HEK293 (cell line): ENCODE data around the gene TBC1D9B.

Experiments
- CTCF ChIA-PET: fragments of 350-600 bp; formaldehyde crosslinking; extraction: SDS; loops from one replicate; lab custom pipeline; 2021; ENCODE audit warnings: antibody characterized with exemption; lab: Yijun Ruan, JAX
- POLR2A ChIA-PET: fragments of 300-600 bp; formaldehyde crosslinking; extraction: SDS; loops from one replicate; lab custom pipeline; 2020; ENCODE audit warnings: antibody characterized with exemption, inconsistent platforms; lab: Yijun Ruan, JAX
- H3K27ac ChIP-seq: fragments of 200-500 bp; sonication (Bioruptor generic); 2 replicates; pipeline ENCODE4 v1.5.1; 2014; ENCODE audit warnings: low read depth, low read length, control low read depth, inconsistent platforms; ENCODE audit errors: extremely low read depth
- H3K36me3 ChIP-seq, 2 experiments: fragments of 200-500 bp in 1 of 2; sonication (Bioruptor generic) in 1 of 2; 1 replicate in 1 of 2; 2 replicates in 1 of 2; pipeline ENCODE4 v1.5.1; 2014 to 2017; ENCODE audit warnings: inconsistent platforms in 2 of 2, low read length in 2 of 2; ENCODE audit not compliant: control insufficient read depth in 2 of 2, insufficient read depth in 1 of 2
- H3K4me1 ChIP-seq: fragments of 200-500 bp; sonication (Bioruptor generic); 2 replicates; pipeline ENCODE4 v1.5.1; 2014; ENCODE audit warnings: mild to moderate bottlenecking, low read length, inconsistent platforms; ENCODE audit not compliant: control insufficient read depth, insufficient read depth
- H3K4me3 ChIP-seq: 2 replicates; pipeline ENCODE4 v1.5.1; 2011; ENCODE audit warnings: low read depth, mild to moderate bottlenecking, control low read depth, low read length, moderate library complexity
- H3K9me3 ChIP-seq: fragments of 200-500 bp; sonication (Bioruptor generic); 2 replicates; pipeline ENCODE4 v1.5.1; 2014; ENCODE audit warnings: low read depth, low read length, inconsistent platforms; ENCODE audit not compliant: control insufficient read depth, insufficient read depth
- ZNF175 ChIP-seq: fragments of 450-650 bp; formaldehyde crosslinking; IDR thresholded peaks from 2 replicates; pipeline ENCODE4 v1.5.1; 2016; ENCODE audit warnings: missing biosample characterization, missing genetic modification characterization
- ZNF2 ChIP-seq: fragments of 450-650 bp; formaldehyde crosslinking; IDR thresholded peaks from 2 replicates; pipeline ENCODE4 v1.5.1; 2016; ENCODE audit warnings: missing biosample characterization, missing genetic modification characterization
- ZNF221 ChIP-seq: fragments of 450-650 bp; formaldehyde crosslinking; IDR thresholded peaks from 2 replicates; pipeline ENCODE4 v1.5.1; 2017; ENCODE audit warnings: missing biosample characterization, missing genetic modification characterization, borderline replicate concordance
- ZNF23 ChIP-seq: fragments of 450-650 bp; formaldehyde crosslinking; IDR thresholded peaks from 2 replicates; pipeline ENCODE4 v1.5.1; 2016; ENCODE audit warnings: missing biosample characterization, missing genetic modification characterization, borderline replicate concordance
- ZNF292 ChIP-seq: fragments of 450-650 bp; formaldehyde crosslinking; IDR thresholded peaks from 2 replicates; pipeline ENCODE4 v1.5.1; 2016; ENCODE audit warnings: low read depth, missing biosample characterization, missing genetic modification characterization, borderline replicate concordance
- ZNF548 ChIP-seq: fragments of 450-650 bp; formaldehyde crosslinking; IDR thresholded peaks from 2 replicates; pipeline ENCODE4 v1.5.1; 2016; ENCODE audit warnings: missing biosample characterization, missing genetic modification characterization
- ZNF561 ChIP-seq: fragments of 450-650 bp; IDR thresholded peaks from 2 replicates; pipeline ENCODE4 v1.5.1; 2018; ENCODE audit warnings: missing biosample characterization, missing genetic modification characterization, borderline replicate concordance
- ZNF600 ChIP-seq: fragments of 450-650 bp; formaldehyde crosslinking; IDR thresholded peaks from 2 replicates; pipeline ENCODE4 v1.5.1; 2016; ENCODE audit warnings: missing biosample characterization, missing genetic modification characterization
- TF ChIP-seq, protein P1 (sequence below): fragments of 450-650 bp; formaldehyde crosslinking; IDR thresholded peaks from 2 replicates; pipeline ENCODE4 v1.5.1; 2016; ENCODE audit warnings: missing biosample characterization, missing genetic modification characterization
- TF ChIP-seq, protein P2 (sequence below): fragments of 450-650 bp; formaldehyde crosslinking; IDR thresholded peaks from 2 replicates; pipeline ENCODE4 v1.5.1; 2016; ENCODE audit warnings: missing biosample characterization, missing genetic modification characterization
- TF ChIP-seq, protein P3 (sequence below): fragments of 450-650 bp; formaldehyde crosslinking; IDR thresholded peaks from 2 replicates; pipeline ENCODE4 v1.5.1; 2016; ENCODE audit warnings: missing biosample characterization, missing genetic modification characterization
- TF ChIP-seq, protein P4 (sequence below): fragments of 450-650 bp; formaldehyde crosslinking; IDR thresholded peaks from 2 replicates; pipeline ENCODE4 v1.5.1; 2016; ENCODE audit warnings: missing biosample characterization, missing genetic modification characterization, low read depth
- TF ChIP-seq, protein P5 (sequence below): fragments of 450-650 bp; formaldehyde crosslinking; IDR thresholded peaks from 2 replicates; pipeline ENCODE4 v1.5.1; 2016; ENCODE audit warnings: missing biosample characterization, missing genetic modification characterization, borderline replicate concordance
- TF ChIP-seq, protein P6 (sequence below): fragments of 450-650 bp; formaldehyde crosslinking; IDR thresholded peaks from 2 replicates; pipeline ENCODE4 v1.5.1; 2016; ENCODE audit warnings: missing biosample characterization, missing genetic modification characterization

Gene TBC1D9B

DNA sequence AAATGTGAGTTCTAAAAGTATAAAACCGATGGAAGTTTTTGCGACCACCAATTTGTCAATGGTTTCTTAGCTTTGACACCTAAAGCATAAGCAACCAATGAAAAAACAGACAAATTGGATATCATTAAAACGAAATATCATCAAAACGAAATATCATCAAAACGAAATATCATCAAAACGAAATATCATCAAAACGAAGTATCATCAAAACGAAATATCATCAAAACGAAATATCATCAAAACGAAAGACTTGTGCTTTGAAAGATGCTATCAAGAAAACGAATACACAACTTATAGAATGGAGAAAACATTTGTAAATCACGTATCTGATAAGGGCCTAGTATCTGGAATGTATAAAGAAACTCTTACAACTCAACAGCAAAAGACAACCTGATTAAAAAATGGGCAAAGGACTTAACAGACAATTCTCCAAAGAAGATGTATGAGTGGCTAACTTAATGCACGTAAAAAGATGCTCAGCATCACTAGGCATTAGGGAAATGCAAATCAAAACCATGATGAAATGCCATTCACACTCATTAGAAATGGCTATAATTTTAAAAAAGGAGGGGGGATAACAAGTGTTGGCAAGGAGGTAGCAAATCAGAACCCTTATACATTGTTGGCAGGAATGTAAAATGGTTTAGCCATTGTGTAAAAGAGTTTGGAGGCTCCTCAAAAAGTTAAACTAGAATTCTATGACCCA, 29.4 kb upstream of the TBC1D9B start:
- no peak overlapping the region for H3K27ac ChIP-seq
- CTCF ChIA-PET = no interaction called here
- H3K4me3 ChIP-seq = no peak overlapping the region
- TF ChIP-seq ZNF548 (tag by site-specific recombination) (no peak), ZNF292 (no peak), ZNF175 (no peak), ZNF23 (tag by site-specific recombination) (no peak), ZNF2 (tag by site-specific recombination) (no peak), ZNF221 (tag by site-specific recombination) (no peak)
- TF ChIP-seq, protein P1, sequence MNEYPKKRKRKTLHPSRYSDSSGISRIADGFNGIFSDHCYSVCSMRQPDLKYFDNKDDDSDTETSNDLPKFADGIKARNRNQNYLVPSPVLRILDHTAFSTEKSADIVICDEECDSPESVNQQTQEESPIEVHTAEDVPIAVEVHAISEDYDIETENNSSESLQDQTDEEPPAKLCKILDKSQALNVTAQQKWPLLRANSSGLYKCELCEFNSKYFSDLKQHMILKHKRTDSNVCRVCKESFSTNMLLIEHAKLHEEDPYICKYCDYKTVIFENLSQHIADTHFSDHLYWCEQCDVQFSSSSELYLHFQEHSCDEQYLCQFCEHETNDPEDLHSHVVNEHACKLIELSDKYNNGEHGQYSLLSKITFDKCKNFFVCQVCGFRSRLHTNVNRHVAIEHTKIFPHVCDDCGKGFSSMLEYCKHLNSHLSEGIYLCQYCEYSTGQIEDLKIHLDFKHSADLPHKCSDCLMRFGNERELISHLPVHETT (tag by site-specific recombination) = no peak
- TF ChIP-seq, protein P2, sequence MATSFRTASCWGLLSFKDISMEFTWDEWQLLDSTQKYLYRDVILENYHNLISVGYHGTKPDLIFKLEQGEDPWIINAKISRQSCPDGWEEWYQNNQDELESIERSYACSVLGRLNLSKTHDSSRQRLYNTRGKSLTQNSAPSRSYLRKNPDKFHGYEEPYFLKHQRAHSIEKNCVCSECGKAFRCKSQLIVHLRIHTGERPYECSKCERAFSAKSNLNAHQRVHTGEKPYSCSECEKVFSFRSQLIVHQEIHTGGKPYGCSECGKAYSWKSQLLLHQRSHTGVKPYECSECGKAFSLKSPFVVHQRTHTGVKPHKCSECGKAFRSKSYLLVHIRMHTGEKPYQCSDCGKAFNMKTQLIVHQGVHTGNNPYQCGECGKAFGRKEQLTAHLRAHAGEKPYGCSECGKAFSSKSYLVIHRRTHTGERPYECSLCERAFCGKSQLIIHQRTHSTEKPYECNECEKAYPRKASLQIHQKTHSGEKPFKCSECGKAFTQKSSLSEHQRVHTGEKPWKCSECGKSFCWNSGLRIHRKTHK = no peak
- TF ChIP-seq, protein P3, sequence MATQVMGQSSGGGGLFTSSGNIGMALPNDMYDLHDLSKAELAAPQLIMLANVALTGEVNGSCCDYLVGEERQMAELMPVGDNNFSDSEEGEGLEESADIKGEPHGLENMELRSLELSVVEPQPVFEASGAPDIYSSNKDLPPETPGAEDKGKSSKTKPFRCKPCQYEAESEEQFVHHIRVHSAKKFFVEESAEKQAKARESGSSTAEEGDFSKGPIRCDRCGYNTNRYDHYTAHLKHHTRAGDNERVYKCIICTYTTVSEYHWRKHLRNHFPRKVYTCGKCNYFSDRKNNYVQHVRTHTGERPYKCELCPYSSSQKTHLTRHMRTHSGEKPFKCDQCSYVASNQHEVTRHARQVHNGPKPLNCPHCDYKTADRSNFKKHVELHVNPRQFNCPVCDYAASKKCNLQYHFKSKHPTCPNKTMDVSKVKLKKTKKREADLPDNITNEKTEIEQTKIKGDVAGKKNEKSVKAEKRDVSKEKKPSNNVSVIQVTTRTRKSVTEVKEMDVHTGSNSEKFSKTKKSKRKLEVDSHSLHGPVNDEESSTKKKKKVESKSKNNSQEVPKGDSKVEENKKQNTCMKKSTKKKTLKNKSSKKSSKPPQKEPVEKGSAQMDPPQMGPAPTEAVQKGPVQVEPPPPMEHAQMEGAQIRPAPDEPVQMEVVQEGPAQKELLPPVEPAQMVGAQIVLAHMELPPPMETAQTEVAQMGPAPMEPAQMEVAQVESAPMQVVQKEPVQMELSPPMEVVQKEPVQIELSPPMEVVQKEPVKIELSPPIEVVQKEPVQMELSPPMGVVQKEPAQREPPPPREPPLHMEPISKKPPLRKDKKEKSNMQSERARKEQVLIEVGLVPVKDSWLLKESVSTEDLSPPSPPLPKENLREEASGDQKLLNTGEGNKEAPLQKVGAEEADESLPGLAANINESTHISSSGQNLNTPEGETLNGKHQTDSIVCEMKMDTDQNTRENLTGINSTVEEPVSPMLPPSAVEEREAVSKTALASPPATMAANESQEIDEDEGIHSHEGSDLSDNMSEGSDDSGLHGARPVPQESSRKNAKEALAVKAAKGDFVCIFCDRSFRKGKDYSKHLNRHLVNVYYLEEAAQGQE (tag by site-specific recombination) = no peak
- no peaks in the 10 kb centered on the region for H3K4me1 ChIP-seq
- H3K36me3 ChIP-seq = no peaks in the 10 kb centered on the region
- no peaks in the 10 kb centered on the region for H3K9me3 ChIP-seq
- POLR2A ChIA-PET = no interaction called here

DNA sequence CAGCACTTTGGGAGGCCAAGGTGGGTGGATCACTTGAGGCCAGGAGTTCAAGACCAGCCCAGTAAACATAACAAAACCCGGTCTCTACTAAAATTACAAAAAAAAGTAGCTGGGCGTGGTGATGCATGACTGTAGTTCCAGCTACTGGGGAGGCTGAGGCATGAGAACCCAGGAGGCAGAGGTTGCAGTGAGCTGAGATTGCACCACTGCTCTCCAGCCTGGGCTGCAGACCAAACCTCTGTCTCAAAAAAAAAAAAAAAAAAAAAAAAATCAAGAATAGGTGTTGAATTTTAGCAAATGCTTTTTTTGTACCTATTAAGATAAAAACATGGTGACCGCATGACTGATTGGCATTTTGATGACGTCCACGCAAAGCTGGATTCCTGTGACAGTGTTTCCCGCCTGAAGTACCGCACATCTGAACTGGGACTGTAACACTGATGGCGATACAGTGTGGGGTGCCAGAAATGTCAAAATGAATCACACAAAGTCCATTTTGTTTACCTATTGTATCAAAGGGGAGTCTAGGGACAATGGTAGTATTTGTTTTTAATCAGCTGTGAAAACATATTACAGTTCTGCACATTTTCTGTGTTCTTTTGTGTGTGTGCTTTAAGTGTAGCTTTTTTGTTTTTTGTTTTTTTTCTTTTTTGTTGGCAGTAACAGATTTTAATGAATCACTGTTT, 23.2 kb upstream of the TBC1D9B start:
- ChIA-PET POLR2A (no interaction called here), CTCF (no interaction called here)
- no peaks in the 10 kb centered on the region for H3K36me3 ChIP-seq
- H3K4me1 ChIP-seq = no peaks in the 10 kb centered on the region
- H3K27ac ChIP-seq = no peak overlapping the region
- no peak overlapping the region for H3K4me3 ChIP-seq
- H3K9me3 ChIP-seq = no peaks in the 10 kb centered on the region
- TF ChIP-seq, protein P4, sequence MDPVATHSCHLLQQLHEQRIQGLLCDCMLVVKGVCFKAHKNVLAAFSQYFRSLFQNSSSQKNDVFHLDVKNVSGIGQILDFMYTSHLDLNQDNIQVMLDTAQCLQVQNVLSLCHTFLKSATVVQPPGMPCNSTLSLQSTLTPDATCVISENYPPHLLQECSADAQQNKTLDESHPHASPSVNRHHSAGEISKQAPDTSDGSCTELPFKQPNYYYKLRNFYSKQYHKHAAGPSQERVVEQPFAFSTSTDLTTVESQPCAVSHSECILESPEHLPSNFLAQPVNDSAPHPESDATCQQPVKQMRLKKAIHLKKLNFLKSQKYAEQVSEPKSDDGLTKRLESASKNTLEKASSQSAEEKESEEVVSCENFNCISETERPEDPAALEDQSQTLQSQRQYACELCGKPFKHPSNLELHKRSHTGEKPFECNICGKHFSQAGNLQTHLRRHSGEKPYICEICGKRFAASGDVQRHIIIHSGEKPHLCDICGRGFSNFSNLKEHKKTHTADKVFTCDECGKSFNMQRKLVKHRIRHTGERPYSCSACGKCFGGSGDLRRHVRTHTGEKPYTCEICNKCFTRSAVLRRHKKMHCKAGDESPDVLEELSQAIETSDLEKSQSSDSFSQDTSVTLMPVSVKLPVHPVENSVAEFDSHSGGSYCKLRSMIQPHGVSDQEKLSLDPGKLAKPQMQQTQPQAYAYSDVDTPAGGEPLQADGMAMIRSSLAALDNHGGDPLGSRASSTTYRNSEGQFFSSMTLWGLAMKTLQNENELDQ = no peak
- TF ChIP-seq, protein P5, sequence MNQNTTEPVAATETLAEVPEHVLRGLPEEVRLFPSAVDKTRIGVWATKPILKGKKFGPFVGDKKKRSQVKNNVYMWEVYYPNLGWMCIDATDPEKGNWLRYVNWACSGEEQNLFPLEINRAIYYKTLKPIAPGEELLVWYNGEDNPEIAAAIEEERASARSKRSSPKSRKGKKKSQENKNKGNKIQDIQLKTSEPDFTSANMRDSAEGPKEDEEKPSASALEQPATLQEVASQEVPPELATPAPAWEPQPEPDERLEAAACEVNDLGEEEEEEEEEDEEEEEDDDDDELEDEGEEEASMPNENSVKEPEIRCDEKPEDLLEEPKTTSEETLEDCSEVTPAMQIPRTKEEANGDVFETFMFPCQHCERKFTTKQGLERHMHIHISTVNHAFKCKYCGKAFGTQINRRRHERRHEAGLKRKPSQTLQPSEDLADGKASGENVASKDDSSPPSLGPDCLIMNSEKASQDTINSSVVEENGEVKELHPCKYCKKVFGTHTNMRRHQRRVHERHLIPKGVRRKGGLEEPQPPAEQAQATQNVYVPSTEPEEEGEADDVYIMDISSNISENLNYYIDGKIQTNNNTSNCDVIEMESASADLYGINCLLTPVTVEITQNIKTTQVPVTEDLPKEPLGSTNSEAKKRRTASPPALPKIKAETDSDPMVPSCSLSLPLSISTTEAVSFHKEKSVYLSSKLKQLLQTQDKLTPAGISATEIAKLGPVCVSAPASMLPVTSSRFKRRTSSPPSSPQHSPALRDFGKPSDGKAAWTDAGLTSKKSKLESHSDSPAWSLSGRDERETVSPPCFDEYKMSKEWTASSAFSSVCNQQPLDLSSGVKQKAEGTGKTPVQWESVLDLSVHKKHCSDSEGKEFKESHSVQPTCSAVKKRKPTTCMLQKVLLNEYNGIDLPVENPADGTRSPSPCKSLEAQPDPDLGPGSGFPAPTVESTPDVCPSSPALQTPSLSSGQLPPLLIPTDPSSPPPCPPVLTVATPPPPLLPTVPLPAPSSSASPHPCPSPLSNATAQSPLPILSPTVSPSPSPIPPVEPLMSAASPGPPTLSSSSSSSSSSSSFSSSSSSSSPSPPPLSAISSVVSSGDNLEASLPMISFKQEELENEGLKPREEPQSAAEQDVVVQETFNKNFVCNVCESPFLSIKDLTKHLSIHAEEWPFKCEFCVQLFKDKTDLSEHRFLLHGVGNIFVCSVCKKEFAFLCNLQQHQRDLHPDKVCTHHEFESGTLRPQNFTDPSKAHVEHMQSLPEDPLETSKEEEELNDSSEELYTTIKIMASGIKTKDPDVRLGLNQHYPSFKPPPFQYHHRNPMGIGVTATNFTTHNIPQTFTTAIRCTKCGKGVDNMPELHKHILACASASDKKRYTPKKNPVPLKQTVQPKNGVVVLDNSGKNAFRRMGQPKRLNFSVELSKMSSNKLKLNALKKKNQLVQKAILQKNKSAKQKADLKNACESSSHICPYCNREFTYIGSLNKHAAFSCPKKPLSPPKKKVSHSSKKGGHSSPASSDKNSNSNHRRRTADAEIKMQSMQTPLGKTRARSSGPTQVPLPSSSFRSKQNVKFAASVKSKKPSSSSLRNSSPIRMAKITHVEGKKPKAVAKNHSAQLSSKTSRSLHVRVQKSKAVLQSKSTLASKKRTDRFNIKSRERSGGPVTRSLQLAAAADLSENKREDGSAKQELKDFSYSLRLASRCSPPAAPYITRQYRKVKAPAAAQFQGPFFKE (tag by site-specific recombination) = no peak
- TF ChIP-seq ZNF600 = no peak
- TF ChIP-seq, protein P6, sequence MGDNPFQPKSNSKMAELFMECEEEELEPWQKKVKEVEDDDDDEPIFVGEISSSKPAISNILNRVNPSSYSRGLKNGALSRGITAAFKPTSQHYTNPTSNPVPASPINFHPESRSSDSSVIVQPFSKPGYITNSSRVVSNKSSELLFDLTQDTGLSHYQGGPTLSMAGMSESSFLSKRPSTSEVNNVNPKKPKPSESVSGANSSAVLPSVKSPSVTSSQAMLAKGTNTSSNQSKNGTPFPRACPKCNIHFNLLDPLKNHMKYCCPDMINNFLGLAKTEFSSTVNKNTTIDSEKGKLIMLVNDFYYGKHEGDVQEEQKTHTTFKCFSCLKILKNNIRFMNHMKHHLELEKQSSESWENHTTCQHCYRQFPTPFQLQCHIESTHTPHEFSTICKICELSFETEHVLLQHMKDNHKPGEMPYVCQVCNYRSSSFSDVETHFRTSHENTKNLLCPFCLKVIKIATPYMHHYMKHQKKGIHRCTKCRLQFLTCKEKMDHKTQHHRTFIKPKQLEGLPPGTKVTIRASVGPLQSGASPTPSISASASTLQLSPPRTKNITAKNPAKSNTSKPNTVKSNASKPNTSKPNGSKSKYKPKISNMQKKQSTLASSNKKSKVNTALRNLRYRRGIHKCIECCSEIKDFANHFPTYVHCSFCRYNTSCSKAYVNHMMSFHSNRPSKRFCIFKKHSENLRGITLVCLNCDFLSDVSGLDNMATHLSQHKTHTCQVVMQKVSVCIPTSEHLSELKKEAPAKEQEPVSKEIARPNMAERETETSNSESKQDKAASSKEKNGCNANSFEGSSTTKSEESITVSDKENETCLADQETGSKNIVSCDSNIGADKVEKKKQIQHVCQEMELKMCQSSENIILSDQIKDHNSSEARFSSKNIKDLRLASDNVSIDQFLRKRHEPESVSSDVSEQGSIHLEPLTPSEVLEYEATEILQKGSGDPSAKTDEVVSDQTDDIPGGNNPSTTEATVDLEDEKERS (tag by site-specific recombination) = no peak
- TF ChIP-seq ZNF561 (tag by site-specific recombination) = no peak
